GM21786 (cell line): ENCODE data around the gene STT3A.
A peak's percentile ranks its signal among the peaks of the same experiment; 100 is the strongest.
"Not testable (repeated sequence)": the region's sequence is repeated elsewhere in the genome, so short reads cannot be mapped to it uniquely, and the experiment has no call there.

Source experiments
- ATAC-seq: cut with Tn5 transposase; IDR thresholded peaks from one replicate; pipeline ENCODE4 v1.9.1; 2021; ENCODE audit not compliant: unreplicated experiment

Gene STT3A

GRCh38 chr11:125592305-125593113, at the start of gene STT3A:
TSS of gene STT3A (plus strand) at chr11:125592852. CDS start at chr11:125595916, 3,064 bp downstream.
- peak; percentile 96 for ATAC-seq

- ATAC-seq: no peak
Measured at GRCh38 chr11:125550780-125551179, 41.9 kb upstream of the STT3A start.

GRCh38 chr11:125551835-125552342, 40.8 kb upstream of the STT3A start:
- ATAC-seq: no peak

GRCh38 chr11:125552927-125553326, 39.7 kb upstream of the STT3A start:
- no peak for ATAC-seq

GRCh38 chr11:125553357-125553756, 39.3 kb upstream of the STT3A start:
- ATAC-seq: no peak

DNA sequence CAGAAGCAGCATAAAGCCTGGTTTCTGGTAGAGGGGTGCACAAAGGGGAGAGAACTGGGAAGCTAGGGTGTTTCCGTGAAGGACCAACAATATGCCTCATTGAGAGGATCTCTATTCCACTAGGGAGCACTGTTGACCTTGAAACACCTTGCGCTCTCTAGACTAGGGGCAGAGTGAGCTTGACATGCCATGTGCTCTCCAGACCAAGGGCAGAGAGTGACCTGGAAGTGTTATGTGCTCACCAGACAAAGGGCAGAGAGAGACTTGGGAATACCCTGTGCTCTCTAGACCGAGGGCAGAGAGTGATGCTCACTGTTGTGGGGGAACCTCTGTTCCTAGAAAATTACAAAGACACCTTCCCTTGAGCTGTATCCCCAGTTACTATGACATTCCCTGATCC, 38.6 kb upstream of the STT3A start:
- no peak for ATAC-seq

DNA sequence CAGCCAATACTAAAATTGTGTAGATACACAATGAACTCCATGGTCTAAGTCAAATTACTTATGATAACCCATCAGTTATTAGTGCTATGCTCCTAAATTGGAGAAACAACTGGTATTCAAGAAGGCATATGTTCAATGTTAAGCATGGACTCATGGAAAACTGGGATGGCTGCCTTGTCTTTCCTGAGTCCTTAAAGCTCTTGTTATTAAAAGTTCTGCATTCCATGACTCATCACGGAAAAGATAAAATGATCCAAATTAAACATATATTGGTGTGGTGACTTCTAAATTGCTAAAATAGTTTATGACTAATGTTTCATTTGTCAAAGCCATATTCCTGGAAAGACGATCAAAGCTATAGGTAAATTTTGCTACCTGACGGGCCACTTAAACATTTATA, 32.8 kb upstream of the STT3A start:
- ATAC-seq: no peak

DNA sequence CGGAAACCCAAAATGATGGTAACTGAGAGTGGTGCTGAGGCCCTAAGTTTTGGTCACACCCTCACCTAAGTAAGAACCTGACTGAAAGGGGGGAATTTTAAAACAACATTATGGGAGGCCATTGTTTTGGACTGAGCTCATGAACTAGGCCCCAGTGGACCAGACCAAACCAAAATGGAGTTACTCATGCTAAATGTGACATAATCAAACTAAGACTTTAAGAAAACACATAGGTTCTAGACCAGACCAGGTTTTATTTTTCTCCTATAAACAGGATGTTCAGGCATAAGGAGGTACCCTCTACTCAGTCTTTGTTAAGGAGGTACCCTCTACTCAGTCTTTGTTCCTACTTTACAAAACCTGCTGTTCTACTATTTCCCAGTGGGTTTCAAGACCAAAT, 30.7 kb upstream of the STT3A start:
- ATAC-seq: no peak

- ATAC-seq: no peak
Measured at GRCh38 chr11:125562430-125562829, 30.2 kb upstream of the STT3A start.

DNA sequence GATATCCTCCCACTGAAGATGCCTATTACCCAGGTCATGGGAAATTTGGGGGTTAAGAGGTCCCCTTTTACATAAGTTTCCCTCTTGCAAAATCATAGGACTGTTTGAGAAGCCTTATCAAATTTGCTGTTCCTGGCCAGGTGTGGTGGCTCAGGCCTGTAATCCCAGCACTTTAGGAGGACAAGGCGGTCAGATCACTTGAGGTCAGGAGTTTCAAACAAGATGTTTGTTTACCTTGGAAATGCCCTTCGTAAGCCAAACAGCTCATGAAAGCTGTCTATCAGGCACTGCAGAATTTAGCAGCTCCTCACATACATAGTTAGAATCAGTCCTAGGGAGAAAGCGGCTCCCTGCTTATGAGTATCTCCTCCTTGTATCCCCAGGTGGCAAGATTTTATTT, 28.3 kb upstream of the STT3A start:
- ATAC-seq: no peak

DNA sequence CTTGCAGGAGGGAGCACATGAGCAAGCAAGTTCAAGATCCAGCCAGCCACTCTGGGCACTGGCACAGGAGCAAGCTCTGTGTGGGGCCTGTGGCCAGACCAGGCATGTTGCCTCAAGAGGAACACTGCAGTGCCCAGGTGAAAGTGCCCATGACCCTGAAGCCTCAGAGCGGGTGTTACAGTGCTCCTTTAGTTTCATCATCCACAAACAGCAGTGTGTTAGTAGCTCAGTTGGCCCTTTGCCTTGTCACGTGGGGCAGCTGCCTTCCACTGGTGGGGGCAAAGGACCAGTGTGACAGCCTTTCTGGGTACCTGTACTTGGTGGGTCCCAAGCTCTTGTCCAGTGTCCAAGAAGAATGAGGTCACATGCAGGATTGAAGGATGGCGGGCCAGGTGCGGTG, 26.4 kb upstream of the STT3A start:
- ATAC-seq: no peak

DNA sequence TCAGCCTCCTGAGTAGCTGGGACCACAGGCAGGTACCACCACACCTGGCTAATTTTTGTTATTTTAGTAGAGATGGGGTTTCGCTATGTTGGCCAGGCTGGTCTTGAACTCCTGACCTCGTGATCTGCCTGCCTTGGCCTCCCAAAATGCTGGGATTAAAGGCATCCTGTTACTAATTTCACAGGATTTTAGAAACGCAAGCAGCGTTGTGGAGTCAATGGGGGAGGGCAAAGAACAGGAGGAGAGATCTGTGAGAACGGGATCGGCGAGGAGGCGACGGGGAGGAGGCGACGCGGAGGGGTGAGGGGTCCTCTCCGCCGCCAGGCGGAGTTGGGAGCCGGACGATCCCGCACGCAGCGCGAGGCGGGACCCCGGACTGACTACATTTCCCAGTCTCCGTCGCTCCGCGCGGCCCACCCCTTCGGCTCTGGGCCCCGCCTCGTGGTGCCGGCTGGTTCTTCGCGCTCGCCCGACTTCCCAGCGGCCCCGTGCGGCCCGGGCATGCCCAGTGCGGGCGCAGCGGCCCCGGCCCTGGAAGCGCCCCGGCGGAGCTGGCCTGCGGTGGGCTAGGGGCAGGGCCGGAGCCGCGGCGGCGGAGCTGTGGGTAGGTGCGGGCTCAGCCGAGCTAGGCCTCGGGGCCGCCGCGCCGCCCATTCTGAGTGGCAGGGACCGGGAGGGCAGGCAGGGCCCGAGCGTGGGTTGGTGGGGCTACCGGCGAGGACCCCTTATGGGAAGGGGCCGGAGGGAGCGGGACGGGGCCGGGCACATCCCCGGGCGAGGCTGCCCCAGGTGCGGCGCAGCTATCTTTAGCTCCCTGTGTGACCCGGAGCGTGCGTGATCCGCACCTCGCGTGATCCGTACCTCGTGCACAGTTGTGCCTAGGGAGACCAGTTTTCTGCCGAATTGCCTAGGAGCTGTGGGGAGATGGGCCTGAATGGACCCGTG, 23.4 kb upstream of the STT3A start, which contains the start of gene EI24:
Gene EI24 (plus strand): TSS at position 508 of the 945 bp plus-strand sequence. CDS start 3,051 bp downstream, outside the sequence.
- ATAC-seq: peak; percentile 95

DNA sequence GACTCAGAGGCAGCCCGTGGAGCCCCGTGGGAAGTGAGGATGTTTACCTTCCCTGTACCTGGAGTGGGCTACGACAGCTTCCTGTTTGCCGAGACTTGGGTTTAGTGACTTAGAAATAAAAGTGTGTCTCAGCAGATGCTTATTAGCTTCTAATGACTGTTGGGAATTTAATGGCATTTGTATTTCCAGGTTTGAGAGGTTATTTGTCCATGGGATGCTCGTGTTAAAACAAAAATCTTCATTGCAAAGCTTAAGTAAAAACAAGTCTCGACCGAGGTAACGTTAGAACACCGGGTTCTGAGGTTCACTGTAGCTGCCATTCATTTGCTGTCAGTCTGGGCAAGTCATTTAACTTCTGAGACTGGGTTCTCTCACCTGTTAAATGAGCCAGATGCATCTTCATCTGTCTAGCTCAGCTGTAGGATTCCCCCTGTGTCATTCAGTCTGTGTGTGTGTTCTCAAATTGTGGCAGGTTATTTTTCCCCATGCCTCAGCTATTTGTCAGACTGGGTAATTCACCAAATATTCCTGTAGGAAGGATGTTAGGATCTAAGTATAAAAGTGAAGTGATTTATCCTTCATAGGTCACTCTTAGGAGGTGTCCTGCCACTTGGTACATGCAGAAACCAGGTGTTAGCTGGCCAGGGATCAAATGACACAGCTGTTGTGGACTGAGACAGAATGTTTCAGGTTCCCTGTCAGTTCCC, 22.6 kb upstream of the STT3A start:
- peak; percentile 30 for ATAC-seq

DNA sequence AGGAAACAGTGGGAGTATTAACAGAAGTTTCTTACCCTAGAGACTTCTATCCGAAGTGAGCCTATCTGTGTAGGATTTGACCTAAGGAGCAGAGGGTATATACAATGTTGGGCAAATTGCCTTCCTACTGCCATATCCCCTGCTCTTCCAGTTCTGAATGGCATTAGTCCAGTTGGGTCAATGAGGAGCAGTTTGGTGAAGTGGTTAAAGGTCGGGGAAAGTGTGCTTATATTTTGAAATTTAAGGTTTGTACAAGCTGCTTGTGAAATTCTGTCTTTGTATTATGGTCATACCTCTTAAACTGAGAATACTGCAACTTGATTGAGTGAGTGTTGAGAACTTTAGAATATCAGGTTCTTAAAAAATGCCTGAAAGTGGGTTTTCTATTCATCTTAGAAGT, 21.7 kb upstream of the STT3A start:
- no peak for ATAC-seq

GRCh38 chr11:125572916-125573315, 19.7 kb upstream of the STT3A start:
- no peak for ATAC-seq

DNA sequence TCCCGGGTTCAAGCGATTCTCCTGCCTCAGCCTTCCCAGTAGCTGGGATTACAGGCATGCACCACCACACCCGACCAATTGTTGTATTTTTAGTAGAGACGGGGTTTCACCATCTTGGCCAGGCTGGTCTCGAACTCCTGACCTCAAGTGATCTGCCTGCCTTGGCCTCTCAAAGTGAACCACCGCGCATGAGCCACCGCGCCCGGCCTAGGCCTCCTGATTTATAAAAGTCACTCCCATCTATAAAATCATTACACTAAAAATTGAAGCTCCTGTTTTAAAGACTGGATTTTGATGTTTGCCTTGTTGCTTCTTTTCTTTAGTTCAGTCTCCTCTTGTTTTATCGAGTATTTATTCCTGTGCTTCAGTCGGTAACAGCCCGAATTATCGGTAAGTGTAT, 15.5 kb upstream of the STT3A start:
- ATAC-seq: not testable (repeated sequence)

DNA sequence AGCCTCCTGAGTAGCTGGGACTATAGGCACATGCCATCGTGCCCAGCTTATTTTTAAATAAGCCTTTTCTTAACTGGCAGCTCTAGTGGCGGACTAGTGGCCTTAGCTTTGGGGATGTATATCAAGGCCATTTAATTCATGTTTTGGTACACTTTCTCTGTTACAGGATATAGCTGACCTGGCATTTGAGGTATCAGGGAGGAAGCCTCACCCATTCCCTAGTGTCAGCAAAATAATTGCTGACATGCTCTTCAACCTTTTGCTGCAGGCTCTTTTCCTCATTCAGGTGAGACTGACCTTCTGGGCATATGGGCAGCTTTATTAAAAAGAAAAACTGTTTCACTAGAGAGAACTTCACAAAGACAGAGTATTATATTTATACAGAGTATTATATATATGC, 13.9 kb upstream of the STT3A start:
- ATAC-seq: no peak

DNA sequence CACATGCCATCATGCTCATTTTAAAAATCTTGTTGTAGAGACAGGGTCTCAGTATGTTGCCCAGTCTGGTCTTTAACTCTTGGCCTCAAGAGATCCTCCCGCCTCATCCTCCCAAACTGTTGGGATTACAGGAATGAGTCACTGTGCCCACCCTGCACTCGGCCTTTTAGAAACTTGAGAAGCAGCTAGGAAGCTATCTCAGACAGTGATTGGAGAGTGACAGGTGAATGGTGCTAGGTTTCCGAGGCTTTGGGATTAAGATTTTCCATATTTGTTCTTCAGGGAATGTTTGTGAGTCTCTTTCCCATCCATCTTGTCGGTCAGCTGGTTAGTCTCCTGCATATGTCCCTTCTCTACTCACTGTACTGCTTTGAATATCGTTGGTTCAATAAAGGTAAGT, 12.8 kb upstream of the STT3A start:
- ATAC-seq: no peak

DNA sequence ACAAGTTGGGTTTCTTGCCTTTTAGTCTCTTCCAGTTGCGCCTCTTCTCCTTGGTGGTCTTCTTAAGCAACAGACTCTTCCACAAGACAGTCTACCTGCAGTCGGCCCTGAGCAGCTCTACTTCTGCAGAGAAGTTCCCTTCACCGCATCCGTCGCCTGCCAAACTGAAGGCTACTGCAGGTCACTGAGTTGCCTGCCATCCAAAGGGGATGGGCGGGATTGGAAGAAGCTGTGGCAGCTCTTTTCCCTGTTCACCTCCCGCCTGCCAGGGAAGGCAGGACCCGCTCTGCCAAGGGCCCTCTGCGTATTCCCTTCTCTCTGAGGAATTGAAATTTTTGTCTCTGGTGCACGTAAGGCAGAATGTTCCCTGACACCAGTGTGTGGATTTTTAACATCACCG, 9.2 kb upstream of the STT3A start:
- no peak for ATAC-seq

- no peak for ATAC-seq
Measured at GRCh38 chr11:125585487-125585886, 7.2 kb upstream of the STT3A start.

DNA sequence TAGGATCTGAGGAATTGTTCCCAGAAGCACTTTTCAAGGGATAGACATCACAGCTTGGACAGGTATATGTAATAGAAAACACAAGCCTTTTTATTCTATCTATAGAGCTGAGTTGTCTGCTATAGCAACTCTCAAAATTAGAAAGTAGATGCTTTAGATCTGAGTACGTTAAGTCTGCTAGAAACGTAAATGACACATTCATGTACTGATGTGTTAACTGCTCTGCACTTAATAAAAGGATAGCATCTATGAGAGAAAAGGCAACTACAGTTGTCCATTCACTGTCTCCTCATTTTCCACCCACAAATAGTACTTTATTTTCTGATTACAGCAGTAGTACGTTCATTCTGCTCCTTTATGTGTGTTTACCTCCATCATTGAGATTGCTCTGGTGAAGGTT, 6.0 kb upstream of the STT3A start:
- ATAC-seq: no peak
